ENCODE measurements around the gene MAOB. TPM values are rescaled to one million over a fixed set of nuclear protein-coding genes. Genes with fewer than 3 reads are reported as not detected.

MAOB gene
- total RNA-seq, 4 donors from 2014 or later = 1.9 to 4.5 (median 2.1) TPM

DNA sequence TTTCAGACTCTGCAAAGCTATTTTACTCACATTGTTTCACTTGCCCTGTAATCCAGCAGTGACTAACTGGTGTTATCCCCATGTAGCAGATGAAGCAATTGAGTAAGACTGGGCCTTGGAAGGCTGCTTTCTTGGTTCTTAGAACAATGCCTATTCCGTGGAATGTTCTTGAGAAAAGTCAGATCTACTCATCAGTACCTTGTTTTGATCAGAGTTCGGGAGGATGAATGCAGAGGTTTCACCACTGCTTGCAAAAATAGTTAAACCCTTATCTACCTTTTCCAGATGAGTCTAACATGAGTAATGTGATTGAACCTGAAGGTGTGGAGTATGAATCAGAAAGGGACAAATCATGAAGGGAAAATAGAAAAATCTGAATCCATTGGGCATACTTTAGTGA lies 1.8 kb downstream of the MAOB start:
- TF ChIP-seq POLR2A (IDR thresholded peaks at IDR 0.05) (no peak), POLR2AphosphoS5 (IDR thresholded peaks at IDR 0.05) (no peak), EP300 (IDR thresholded peaks at IDR 0.05) (no peak)
- TF ChIP-seq, protein P1, sequence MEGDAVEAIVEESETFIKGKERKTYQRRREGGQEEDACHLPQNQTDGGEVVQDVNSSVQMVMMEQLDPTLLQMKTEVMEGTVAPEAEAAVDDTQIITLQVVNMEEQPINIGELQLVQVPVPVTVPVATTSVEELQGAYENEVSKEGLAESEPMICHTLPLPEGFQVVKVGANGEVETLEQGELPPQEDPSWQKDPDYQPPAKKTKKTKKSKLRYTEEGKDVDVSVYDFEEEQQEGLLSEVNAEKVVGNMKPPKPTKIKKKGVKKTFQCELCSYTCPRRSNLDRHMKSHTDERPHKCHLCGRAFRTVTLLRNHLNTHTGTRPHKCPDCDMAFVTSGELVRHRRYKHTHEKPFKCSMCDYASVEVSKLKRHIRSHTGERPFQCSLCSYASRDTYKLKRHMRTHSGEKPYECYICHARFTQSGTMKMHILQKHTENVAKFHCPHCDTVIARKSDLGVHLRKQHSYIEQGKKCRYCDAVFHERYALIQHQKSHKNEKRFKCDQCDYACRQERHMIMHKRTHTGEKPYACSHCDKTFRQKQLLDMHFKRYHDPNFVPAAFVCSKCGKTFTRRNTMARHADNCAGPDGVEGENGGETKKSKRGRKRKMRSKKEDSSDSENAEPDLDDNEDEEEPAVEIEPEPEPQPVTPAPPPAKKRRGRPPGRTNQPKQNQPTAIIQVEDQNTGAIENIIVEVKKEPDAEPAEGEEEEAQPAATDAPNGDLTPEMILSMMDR (IDR thresholded peaks at IDR 0.05) = no peak
- Histone ChIP-seq H3K4me3 (no peak overlapping the region), H3K4me1 (peaks cover 15% of the 10 kb centered on the region), H3K9me3 (no peaks in the 10 kb centered on the region), H3K27me3 (no peaks in the 10 kb centered on the region), H3K27ac (no peak overlapping the region), H3K36me3 (no peaks in the 10 kb centered on the region)
- no peak for DNase-seq (ENCODE audit: low spot score in 2 of 2)
- whole genome bisulfite sequencing = 53% methylated on average over 2 of the region's 2 CpGs

DNA sequence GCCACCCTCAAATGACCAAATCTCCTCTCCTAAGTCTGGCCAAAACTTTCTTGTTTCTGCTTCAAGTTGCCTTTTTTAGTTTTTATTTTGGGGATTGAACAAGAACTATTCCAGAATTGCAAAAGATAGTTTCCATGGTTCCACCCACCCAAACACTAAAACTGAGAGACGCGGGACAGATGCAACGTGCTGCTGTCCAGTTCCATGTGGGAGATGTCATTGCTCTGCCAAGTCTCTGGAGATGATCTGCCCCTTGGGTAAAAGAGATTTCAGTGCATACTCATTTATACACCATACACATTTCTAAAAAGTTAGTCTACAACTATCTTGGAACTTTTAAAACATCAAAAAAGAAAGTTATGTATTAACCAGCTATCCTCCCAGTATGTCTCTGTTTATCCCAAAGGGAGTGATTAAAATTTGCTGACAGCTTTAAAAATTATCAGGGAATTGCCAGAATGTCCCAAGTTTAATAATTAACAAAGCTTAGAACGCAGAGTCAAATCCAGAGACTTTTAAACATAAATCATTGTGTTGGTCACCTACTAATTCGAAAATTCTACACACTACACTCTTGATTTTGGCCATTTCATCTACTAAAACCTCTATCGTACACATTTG lies 3.2 kb downstream of the MAOB start:
- no peak overlapping the region for H3K4me3 ChIP-seq
- WGBS = 56% methylated on average over 6 of the region's 6 CpGs

DNA sequence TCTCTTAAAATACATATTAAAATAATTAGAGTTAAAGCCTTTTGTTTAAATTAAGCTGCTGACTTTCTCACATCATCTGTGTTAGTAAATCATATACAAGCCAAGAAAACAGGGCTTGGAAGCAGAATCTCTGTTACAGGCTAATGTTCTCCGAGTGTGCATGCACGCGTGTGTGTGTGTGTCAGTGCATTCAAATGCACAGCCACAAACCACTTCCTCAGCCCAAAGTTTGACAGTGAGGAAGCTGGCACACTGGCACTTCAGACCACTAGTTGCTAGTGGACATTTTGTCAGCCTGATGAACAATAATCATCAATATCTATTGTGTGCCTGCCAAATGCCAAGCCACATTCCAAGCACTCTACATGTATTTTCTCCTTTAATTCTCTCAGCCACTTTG lies 5.6 kb downstream of the MAOB start:
- no peak overlapping the region for H3K4me3 ChIP-seq
- peaks cover 4% of the 10 kb centered on the region for H3K4me1 ChIP-seq
- WGBS = 81% methylated on average over 3 of the region's 3 CpGs
- H3K27ac ChIP-seq = no peak overlapping the region
- no peak for DNase-seq (ENCODE audit: low spot score in 2 of 2)
- no peaks in the 10 kb centered on the region for H3K27me3 ChIP-seq
- no peaks in the 10 kb centered on the region for H3K9me3 ChIP-seq
- no peaks in the 10 kb centered on the region for H3K36me3 ChIP-seq
- TF ChIP-seq, protein P1 (IDR thresholded peaks at IDR 0.05) = no peak
- TF ChIP-seq POLR2A (IDR thresholded peaks at IDR 0.05) = no peak
- TF ChIP-seq EP300 (IDR thresholded peaks at IDR 0.05) = no peak
- no peak for TF ChIP-seq POLR2AphosphoS5 (IDR thresholded peaks at IDR 0.05)

More for the DNA sequence above, 3.2 kb downstream of the MAOB start:
- H3K4me1 ChIP-seq = peaks cover 15% of the 10 kb centered on the region
- DNase-seq (ENCODE audit: low spot score in 2 of 2) = no peak
- H3K27me3 ChIP-seq = no peaks in the 10 kb centered on the region
- H3K36me3 ChIP-seq = no peaks in the 10 kb centered on the region
- no peaks in the 10 kb centered on the region for H3K9me3 ChIP-seq
- TF ChIP-seq POLR2AphosphoS5 (IDR thresholded peaks at IDR 0.05) (no peak), EP300 (IDR thresholded peaks at IDR 0.05) (no peak), POLR2A (IDR thresholded peaks at IDR 0.05) (no peak)
- TF ChIP-seq, protein P1 (IDR thresholded peaks at IDR 0.05) = no peak
- no peak overlapping the region for H3K27ac ChIP-seq

DNA sequence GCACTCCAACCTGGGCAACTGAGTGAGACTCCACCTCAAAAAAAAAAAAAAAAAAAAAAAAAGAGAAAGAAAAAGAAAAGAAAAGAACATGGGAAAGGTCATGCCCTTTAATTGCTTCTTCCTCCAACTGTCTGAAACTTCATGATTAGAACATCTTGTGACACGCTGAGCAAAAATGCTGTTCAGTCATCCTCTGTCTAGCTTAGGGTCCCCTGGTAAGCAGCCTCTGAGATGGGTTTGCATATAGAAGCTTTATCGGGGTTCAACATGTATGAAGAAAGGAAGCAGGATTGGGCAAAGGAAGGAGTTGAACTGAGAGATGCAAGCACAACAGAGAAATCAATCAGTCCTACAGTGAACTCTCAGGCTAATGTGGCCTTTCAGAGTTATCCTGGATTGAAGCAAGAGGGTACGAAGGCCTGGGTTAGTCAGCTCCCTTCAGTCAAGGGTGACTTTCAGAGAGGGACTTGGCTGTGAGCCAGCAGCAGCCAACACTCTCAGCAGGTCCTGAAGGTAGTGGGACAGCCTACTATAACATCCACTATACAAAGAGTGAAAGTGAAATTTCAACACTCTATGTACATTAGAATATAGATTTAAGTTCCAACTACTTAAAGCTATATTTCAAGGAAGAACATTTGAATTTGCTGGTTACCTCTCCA lies 11.4 kb downstream of the MAOB start:
- no peak for TF ChIP-seq POLR2A (IDR thresholded peaks at IDR 0.05)
- no peak for TF ChIP-seq EP300 (IDR thresholded peaks at IDR 0.05)
- TF ChIP-seq POLR2AphosphoS5 (IDR thresholded peaks at IDR 0.05) = no peak
- TF ChIP-seq, protein P1 (IDR thresholded peaks at IDR 0.05) = no peak
- no peaks in the 10 kb centered on the region for H3K4me1 ChIP-seq
- no peak for DNase-seq (ENCODE audit: low spot score in 2 of 2)
- H3K4me3 ChIP-seq = no peak overlapping the region
- no peaks in the 10 kb centered on the region for H3K36me3 ChIP-seq
- no peaks in the 10 kb centered on the region for H3K27me3 ChIP-seq
- 89% methylated on average over 3 of the region's 3 CpGs for WGBS
- no peaks in the 10 kb centered on the region for H3K9me3 ChIP-seq
- no peak overlapping the region for H3K27ac ChIP-seq

DNA sequence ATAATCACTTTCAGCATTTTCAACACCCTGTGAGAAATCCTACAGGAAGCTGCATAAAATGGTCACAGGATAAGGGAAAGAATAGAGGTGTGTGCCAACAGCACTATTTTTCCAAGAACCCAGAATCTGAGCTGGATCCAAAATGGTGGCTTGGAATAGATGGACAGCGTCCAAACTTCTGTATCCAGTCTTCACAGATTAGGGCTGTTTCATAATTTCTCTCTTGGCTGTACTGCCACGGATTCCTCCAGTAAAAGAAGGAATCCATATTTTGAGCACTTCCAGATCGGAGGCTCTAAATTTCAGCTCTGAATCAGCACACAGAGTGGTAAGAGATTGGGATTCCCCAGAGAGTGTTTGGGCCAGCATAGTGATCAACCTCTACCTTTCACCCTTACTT lies 12.2 kb downstream of the MAOB start:
- TF ChIP-seq, protein P1 (IDR thresholded peaks at IDR 0.05) = no peak
- no peak for TF ChIP-seq POLR2AphosphoS5 (IDR thresholded peaks at IDR 0.05)
- no peaks in the 10 kb centered on the region for H3K4me1 ChIP-seq
- H3K4me3 ChIP-seq = no peak overlapping the region
- no peaks in the 10 kb centered on the region for H3K9me3 ChIP-seq
- no peaks in the 10 kb centered on the region for H3K36me3 ChIP-seq
- no peak for DNase-seq (ENCODE audit: low spot score in 2 of 2)
- H3K27me3 ChIP-seq = no peaks in the 10 kb centered on the region
- no peak overlapping the region for H3K27ac ChIP-seq
- WGBS = 66% methylated on average over 3 of the region's 3 CpGs
